ENCODE data around the gene KCNE1.
"Not testable (repeated sequence)": the region's sequence is repeated elsewhere in the genome, so short reads cannot be mapped to it uniquely, and the experiment has no call there.

DNA sequence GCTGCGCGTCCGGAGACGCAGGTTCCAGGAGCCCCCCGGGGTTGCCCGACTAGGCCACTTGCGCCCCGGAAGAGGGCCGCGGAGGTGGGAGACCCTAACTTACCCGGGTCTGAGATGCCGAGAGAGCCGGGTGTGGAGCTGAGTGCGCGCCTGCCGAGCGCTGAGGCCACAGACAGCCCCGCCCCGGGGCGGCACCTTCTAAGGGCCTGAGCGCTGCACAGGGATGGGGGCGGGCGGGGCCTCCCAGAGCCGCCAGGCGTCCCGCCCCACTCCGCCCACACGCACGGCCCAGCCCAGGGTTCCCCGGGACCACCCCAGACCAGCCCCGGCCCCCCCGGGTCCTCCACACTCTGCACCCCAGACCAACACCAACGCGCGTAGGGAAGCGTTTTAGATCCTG is 52.6 kb downstream of the KCNE1 start:
- TF ChIP-seq, protein P1, sequence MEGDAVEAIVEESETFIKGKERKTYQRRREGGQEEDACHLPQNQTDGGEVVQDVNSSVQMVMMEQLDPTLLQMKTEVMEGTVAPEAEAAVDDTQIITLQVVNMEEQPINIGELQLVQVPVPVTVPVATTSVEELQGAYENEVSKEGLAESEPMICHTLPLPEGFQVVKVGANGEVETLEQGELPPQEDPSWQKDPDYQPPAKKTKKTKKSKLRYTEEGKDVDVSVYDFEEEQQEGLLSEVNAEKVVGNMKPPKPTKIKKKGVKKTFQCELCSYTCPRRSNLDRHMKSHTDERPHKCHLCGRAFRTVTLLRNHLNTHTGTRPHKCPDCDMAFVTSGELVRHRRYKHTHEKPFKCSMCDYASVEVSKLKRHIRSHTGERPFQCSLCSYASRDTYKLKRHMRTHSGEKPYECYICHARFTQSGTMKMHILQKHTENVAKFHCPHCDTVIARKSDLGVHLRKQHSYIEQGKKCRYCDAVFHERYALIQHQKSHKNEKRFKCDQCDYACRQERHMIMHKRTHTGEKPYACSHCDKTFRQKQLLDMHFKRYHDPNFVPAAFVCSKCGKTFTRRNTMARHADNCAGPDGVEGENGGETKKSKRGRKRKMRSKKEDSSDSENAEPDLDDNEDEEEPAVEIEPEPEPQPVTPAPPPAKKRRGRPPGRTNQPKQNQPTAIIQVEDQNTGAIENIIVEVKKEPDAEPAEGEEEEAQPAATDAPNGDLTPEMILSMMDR (IDR thresholded peaks at IDR 0.05), result not testable (repeated sequence)
- TF ChIP-seq POLR2A (IDR thresholded peaks at IDR 0.05), result not testable (repeated sequence)
